Kidney (tissue), 14 donors: Measurements from ENCODE around the gene NOTCH1. TPM values are rescaled to one million over a fixed set of nuclear protein-coding genes. Genes with fewer than 3 reads are reported as not detected.

ENCODE experiments used
- DNase-seq, 5 donors: peaks; one replicate each; pipeline ENCODE4 v3.0.0-alpha.2; 2013 to 2020
- FAIRE-seq: peaks from 2 replicates; lab custom pipeline; 2012; peaks lifted over from hg19 to GRCh38; lab: Jason Lieb, UNC
- H3K27ac ChIP-seq, 2 donors: one replicate each; pipeline ENCODE4 v1.7.0; 2013; ENCODE audit warnings: low read depth in 2 of 2, low read length in 2 of 2, inconsistent platforms in 1 of 2
- H3K27me3 ChIP-seq: one replicate; pipeline ENCODE4 v1.7.1; 2013; ENCODE audit warnings: low read length, inconsistent platforms; ENCODE audit not compliant: control insufficient read depth, insufficient read depth
- H3K36me3 ChIP-seq, 3 donors: one replicate each; pipeline versions ENCODE4 v1.7.0 to v1.7.1; 2013; ENCODE audit warnings: low read length in 3 of 3, control low read depth in 1 of 3, inconsistent platforms in 1 of 3; ENCODE audit not compliant: insufficient read depth in 3 of 3, control insufficient read depth in 2 of 3
- H3K4me1 ChIP-seq, 3 donors: one replicate each; pipeline versions ENCODE4 v1.7.0 to v1.7.1; 2013; ENCODE audit warnings: low read length in 3 of 3, inconsistent platforms in 1 of 3, low read depth in 1 of 3; ENCODE audit not compliant: control insufficient read depth in 2 of 3, insufficient read depth in 2 of 3
- H3K4me3 ChIP-seq, 3 donors: one replicate each; pipeline versions ENCODE4 v1.7.0 to v1.8.1; 2013; ENCODE audit warnings: low read length in 3 of 3, control low read depth in 1 of 3, inconsistent platforms in 1 of 3
- H3K9ac ChIP-seq, 3 donors: one replicate each; pipeline versions ENCODE4 v1.7.0 to v1.7.1; 2013; ENCODE audit warnings: low read length in 3 of 3, control low read depth in 1 of 3, inconsistent platforms in 1 of 3
- H3K9me3 ChIP-seq, 3 donors: one replicate each; pipeline versions ENCODE4 v1.7.0 to v1.7.1; 2013; ENCODE audit warnings: low read length in 3 of 3, control low read depth in 1 of 3, inconsistent platforms in 1 of 3; ENCODE audit not compliant: control insufficient read depth in 2 of 3, insufficient read depth in 1 of 3
- intact Hi-C: fragments of 100-400 bp; cut with DNase I; formaldehyde crosslinking; loops from one replicate; pipeline ENCODE4 v1.11.1; 2022
- polyA plus RNA-seq: library from polyadenylated mRNA; stranded (reverse); fragments of 350-450 nt; fragmentation: Illumina TruSeq; extraction: RNeasy Lipid Tissue Mini Kit (QIAGEN cat#74804); gene quantifications from one replicate; pipeline ENCODE4 v1.2.3, GENCODE V29; 2014; ENCODE audit warnings: low read depth, low replicate concordance; ENCODE audit not compliant: insufficient read depth
- total RNA-seq: library from RNA; stranded (reverse); fragmentation: NEBNext Ultra II Directional; extraction: Animal tissue kit (Norgen Biotek cat#: 25700); gene quantifications from one replicate; pipeline ENCODE4 v1.2.1, GENCODE V29; 2021
- TF ChIP-seq, protein P1 (sequence below): IDR thresholded peaks from 3 replicates; pipeline ENCODE4 v1.5.1; 2012; ENCODE audit warnings: mild to moderate bottlenecking, moderate library complexity, borderline replicate concordance; ENCODE audit not compliant: insufficient read depth; ENCODE audit errors: extremely low read depth
- donor health status: control.
- donor health status: control.
- donor health status: control.
- donor health status: control.
- donor health status: control.
- donor health status: DM: yes; HTN: yes; CAD: no.
- donor health status: Normal renal cell carcinoma (clear cell type).

NOTCH1 gene
- total and polyA plus RNA-seq, 2 donors from 2014 or later: 6.5 to 77.2 TPM

DNA sequence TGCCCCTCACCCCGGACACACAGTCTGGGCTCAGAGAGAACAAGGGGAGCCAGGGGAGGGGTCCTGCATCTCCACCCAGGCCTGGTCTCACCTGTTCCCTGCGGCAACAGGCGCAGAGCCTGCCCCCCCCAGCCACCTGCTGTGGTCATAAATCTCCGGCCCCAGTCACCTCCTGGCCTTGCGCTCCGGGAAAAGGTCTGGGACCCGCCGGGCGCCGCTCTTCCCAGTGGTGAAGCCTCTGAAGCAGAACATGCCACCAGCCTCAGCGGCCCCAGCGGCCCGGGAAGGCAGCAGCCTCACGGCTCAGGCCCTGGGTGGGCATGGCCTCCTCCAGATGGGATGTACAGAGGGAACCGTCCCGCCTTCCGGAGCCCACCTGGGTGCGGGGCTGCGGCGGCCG, 20.6 kb downstream of the NOTCH1 start:
- peaks cover 0 to 60% (median 12%) of the 10 kb centered on the region in 3 donors for H3K4me1 ChIP-seq
- intact Hi-C loops: no loop called here
- H3K27me3 ChIP-seq: no peaks in the 10 kb centered on the region
- H3K27ac ChIP-seq: peak overlapping the region in 1 of 2 donors; percentile 5
- TF ChIP-seq, protein P1, sequence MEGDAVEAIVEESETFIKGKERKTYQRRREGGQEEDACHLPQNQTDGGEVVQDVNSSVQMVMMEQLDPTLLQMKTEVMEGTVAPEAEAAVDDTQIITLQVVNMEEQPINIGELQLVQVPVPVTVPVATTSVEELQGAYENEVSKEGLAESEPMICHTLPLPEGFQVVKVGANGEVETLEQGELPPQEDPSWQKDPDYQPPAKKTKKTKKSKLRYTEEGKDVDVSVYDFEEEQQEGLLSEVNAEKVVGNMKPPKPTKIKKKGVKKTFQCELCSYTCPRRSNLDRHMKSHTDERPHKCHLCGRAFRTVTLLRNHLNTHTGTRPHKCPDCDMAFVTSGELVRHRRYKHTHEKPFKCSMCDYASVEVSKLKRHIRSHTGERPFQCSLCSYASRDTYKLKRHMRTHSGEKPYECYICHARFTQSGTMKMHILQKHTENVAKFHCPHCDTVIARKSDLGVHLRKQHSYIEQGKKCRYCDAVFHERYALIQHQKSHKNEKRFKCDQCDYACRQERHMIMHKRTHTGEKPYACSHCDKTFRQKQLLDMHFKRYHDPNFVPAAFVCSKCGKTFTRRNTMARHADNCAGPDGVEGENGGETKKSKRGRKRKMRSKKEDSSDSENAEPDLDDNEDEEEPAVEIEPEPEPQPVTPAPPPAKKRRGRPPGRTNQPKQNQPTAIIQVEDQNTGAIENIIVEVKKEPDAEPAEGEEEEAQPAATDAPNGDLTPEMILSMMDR: no peak
- no peak overlapping the region for H3K4me3 ChIP-seq
- H3K9me3 ChIP-seq: no peaks in the 10 kb centered on the region
- no peaks in the 10 kb centered on the region for H3K36me3 ChIP-seq
- H3K9ac ChIP-seq: no peak overlapping the region
- DNase-seq (peak; percentile 52 to 84 (median 69)), FAIRE-seq (no peak)

- Histone ChIP-seq H3K9ac (no peak overlapping the region), H3K4me1 (peaks cover 0 to 60% (median 19%) of the 10 kb centered on the region in 3 donors), H3K4me3 (no peak overlapping the region), H3K27me3 (no peaks in the 10 kb centered on the region), H3K27ac (no peak overlapping the region), H3K9me3 (no peaks in the 10 kb centered on the region), H3K36me3 (peaks cover 0 to 5% (median 0%) of the 10 kb centered on the region in 3 donors)
- TF ChIP-seq, protein P1: no peak
- FAIRE-seq: no peak
- intact Hi-C loops: no loop called here
- no peak for DNase-seq
Observed at GRCh38 chr9:136522314-136523237, 23.3 kb downstream of the NOTCH1 start.

- peak in 1 of 5 donors; percentile 87 for DNase-seq
- no peak overlapping the region for H3K27ac ChIP-seq
Observed at GRCh38 chr9:136521537-136521936, 24.3 kb downstream of the NOTCH1 start.

More at GRCh38 chr9:136521537-136521936, 24.3 kb downstream of the NOTCH1 start:
- H3K27me3 ChIP-seq: no peaks in the 10 kb centered on the region
- FAIRE-seq: no peak
- H3K36me3 ChIP-seq: peaks cover 0 to 8% (median 0%) of the 10 kb centered on the region in 3 donors
- H3K9ac ChIP-seq: no peak overlapping the region
- no peak overlapping the region for H3K4me3 ChIP-seq
- intact Hi-C loops: no loop called here
- no peaks in the 10 kb centered on the region for H3K9me3 ChIP-seq
- TF ChIP-seq, protein P1: no peak
- peaks cover 0 to 55% (median 14%) of the 10 kb centered on the region in 3 donors for H3K4me1 ChIP-seq
